ENCODE data around the gene CD44.

Gene CD44

GRCh38 chr11:35135222-35135621, 3.7 kb upstream of the CD44 start:
- in situ Hi-C loops (cut with HindIII; ENCODE audit: low pct_unique_long_range_greater_than_20kb, low sequenced_read_pairs): no loop called here
- no peak for TF ChIP-seq JUND (IDR thresholded peaks at IDR 0.05; ENCODE audit: low read depth)

GRCh38 chr11:35136311-35136710, 2.7 kb upstream of the CD44 start:
- no peak for DNase-seq (ENCODE audit: low read depth in 1 of 2, low spot score in 1 of 2)
- in situ Hi-C loops (cut with HindIII; ENCODE audit: low pct_unique_long_range_greater_than_20kb, low sequenced_read_pairs): no loop called here
- no peak for TF ChIP-seq JUND (IDR thresholded peaks at IDR 0.05; ENCODE audit: low read depth)

More at GRCh38 chr11:35135222-35135621, 3.7 kb upstream of the CD44 start:
- no peak for DNase-seq (ENCODE audit: low read depth in 1 of 2, low spot score in 1 of 2)

DNA sequence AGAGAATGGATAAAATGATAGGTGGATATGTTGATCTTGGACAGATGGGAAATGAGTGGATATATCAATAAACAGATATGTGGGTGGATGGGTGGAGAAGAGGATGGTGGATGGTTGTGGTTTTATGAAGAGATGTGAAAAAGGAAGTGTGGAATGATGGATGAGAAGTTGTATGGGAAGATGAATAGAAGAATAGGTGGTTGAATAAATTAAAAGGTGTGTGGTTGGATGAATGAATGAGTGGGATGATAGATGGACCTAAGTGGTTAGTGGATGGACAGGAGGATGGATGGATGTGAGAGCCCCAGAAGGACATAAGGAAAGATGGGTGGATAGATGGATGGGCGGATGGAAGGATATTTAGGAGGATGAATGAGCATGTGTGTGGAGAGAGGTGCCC, 913 bp upstream of the CD44 start:
- in situ Hi-C loops (cut with HindIII; ENCODE audit: low pct_unique_long_range_greater_than_20kb, low sequenced_read_pairs): no loop called here
- no peak for TF ChIP-seq JUND (IDR thresholded peaks at IDR 0.05; ENCODE audit: low read depth)

GRCh38 chr11:35138606-35138942, 397 bp upstream of the CD44 start:
- in situ Hi-C loops (cut with HindIII; ENCODE audit: low pct_unique_long_range_greater_than_20kb, low sequenced_read_pairs): no loop called here
- DNase-seq (ENCODE audit: low read depth in 1 of 2, low spot score in 1 of 2): peak in 1 of 2 experiments; percentile 31

More for the DNA sequence above, 913 bp upstream of the CD44 start:
- DNase-seq (ENCODE audit: low read depth in 1 of 2, low spot score in 1 of 2): no peak

GRCh38 chr11:35139722-35140282, 831 bp downstream of the CD44 start:
- in situ Hi-C loops (cut with HindIII; ENCODE audit: low pct_unique_long_range_greater_than_20kb, low sequenced_read_pairs): no loop called here
- peak in 1 of 2 experiments; percentile 23 for DNase-seq (ENCODE audit: low read depth in 1 of 2, low spot score in 1 of 2)
- no peak for TF ChIP-seq JUND (IDR thresholded peaks at IDR 0.05; ENCODE audit: low read depth)

More at GRCh38 chr11:35138606-35138942, 397 bp upstream of the CD44 start:
- no peak for TF ChIP-seq JUND (IDR thresholded peaks at IDR 0.05; ENCODE audit: low read depth)

DNA sequence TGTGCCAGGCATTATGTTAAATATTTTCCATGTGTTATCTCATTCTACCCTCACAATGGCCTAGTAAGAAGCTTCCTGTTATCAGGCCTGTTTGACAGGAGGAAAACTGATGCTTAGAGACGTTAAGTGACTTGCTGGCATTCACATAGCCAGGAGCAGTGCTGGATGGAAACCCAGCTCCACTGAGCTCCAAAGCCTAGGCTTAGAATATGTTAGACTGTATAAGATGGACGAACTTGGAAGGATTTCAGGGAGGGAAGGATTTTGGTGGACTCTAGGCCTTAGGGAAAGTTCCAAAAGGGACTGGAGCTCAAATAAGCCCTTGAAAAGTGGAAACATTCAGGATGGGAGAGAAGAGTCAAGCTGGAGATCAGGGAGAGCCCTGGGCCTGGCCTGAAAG, 2.1 kb downstream of the CD44 start:
- no peak for TF ChIP-seq JUND (IDR thresholded peaks at IDR 0.05; ENCODE audit: low read depth)
- in situ Hi-C loops (cut with HindIII; ENCODE audit: low pct_unique_long_range_greater_than_20kb, low sequenced_read_pairs): no loop called here
- no peak for DNase-seq (ENCODE audit: low read depth in 1 of 2, low spot score in 1 of 2)

DNA sequence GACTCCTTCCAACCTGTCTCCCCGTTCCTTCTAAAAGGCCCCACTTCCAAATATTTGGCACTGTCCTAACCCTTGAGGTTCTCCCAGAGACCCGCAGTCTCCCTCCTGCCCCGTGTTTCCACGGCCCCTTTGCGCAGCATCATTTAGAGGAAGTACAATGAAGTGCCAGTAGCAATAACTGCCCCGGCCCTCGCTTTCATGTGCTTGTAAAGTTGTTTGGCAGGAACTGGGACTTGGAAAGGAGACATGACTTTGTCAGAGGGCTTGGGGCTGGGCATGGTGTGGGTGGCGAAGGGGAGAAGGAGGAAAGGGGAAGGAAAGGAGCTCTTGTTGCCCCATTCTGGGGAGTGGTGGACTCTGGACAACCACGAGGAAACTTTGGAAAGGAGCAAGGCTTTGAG, 2.6 kb downstream of the CD44 start:
- TF ChIP-seq JUND (IDR thresholded peaks at IDR 0.05; ENCODE audit: low read depth): no peak
- in situ Hi-C loops (cut with HindIII; ENCODE audit: low pct_unique_long_range_greater_than_20kb, low sequenced_read_pairs): no loop called here
- no peak for DNase-seq (ENCODE audit: low read depth in 1 of 2, low spot score in 1 of 2)

DNA sequence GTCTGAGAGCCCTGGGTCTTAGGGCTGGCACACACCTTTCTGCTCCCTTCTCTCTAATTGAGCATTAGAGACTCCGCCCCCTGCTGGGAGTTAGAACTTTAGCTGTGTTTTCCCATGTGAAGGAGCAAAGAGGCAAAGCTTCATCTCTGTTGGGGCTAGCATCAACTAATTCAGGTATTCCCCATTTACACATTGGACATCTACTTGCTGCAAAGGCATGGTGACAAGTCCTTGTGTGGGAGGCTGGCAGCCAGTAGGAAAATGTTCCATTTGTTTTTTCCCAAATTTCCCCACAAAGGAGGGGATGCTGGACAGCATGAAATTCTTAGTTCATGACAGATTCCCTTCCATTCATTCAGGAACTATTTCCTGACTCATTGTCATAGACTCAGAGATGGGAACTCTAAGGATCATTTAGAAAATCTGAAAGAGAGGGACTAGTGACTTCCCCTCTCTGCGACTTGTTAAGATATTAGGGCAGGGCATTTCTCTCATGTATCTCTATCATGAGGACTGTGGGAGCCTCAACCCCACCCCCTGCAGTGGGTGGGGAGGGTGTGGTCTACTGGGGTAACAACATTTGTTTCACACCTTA, 3.6 kb downstream of the CD44 start:
- in situ Hi-C loops (cut with HindIII; ENCODE audit: low pct_unique_long_range_greater_than_20kb, low sequenced_read_pairs): no loop called here
- DNase-seq (ENCODE audit: low read depth in 1 of 2, low spot score in 1 of 2): no peak
- no peak for TF ChIP-seq JUND (IDR thresholded peaks at IDR 0.05; ENCODE audit: low read depth)

DNA sequence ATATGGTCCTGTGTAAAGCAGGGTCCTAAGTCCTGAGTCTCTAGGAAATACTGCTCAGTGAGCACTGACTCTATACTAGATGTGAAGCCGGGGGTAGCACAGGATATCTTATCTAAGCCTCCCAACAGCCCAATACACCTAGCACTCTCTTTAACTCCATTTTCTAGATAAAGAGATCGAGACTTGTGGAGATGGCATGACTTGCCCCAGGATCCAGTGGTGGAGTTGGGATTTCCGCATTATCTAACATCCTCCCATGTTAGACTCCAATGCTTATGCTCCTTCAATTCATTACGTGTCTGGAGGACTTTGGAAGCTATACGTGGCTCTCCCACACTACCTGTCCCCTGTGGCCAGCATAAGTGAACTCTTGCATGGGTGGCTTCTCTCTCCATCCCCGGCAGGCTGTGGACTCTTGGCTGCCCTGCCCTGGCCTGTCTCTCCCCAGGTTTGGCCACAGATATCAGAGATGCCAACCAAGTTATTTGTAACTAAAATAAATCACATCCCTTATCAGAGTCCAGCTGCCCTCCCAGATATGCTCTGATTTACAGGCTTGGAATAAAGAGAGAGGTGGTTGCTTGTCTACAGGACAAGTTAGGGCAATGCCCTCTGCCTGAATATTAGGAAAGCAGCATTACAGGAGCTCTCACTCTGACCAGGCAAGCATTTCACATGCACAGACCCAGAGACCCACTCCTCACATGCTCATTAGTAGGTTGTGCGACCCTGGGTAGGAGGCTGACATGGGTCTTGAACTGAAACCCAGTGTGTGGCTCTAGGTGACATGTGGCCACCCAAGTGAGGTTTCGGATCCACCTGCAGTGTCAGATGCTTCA, 4.5 kb downstream of the CD44 start:
- in situ Hi-C loops (cut with HindIII; ENCODE audit: low pct_unique_long_range_greater_than_20kb, low sequenced_read_pairs): no loop called here
- no peak for TF ChIP-seq JUND (IDR thresholded peaks at IDR 0.05; ENCODE audit: low read depth)
- no peak for DNase-seq (ENCODE audit: low read depth in 1 of 2, low spot score in 1 of 2)

- TF ChIP-seq JUND (IDR thresholded peaks at IDR 0.05; ENCODE audit: low read depth): no peak
- in situ Hi-C loops (cut with HindIII; ENCODE audit: low pct_unique_long_range_greater_than_20kb, low sequenced_read_pairs): no loop called here
- DNase-seq (ENCODE audit: low read depth in 1 of 2, low spot score in 1 of 2): peak in 1 of 2 experiments; percentile 56
These were observed 5.3 kb downstream of the CD44 start for GRCh38 chr11:35144136-35144741.

- no peak for DNase-seq (ENCODE audit: low read depth in 1 of 2, low spot score in 1 of 2)
- TF ChIP-seq JUND (IDR thresholded peaks at IDR 0.05; ENCODE audit: low read depth): no peak
- in situ Hi-C loops (cut with HindIII; ENCODE audit: low pct_unique_long_range_greater_than_20kb, low sequenced_read_pairs): no loop called here
These were observed 5.8 kb downstream of the CD44 start for GRCh38 chr11:35144806-35145205.

- TF ChIP-seq JUND (IDR thresholded peaks at IDR 0.05; ENCODE audit: low read depth): no peak
- DNase-seq (ENCODE audit: low read depth in 1 of 2, low spot score in 1 of 2): no peak
- in situ Hi-C loops (cut with HindIII; ENCODE audit: low pct_unique_long_range_greater_than_20kb, low sequenced_read_pairs): no loop called here
These were observed 6.3 kb downstream of the CD44 start for GRCh38 chr11:35145271-35145670.

- DNase-seq (ENCODE audit: low read depth in 1 of 2, low spot score in 1 of 2): no peak
- in situ Hi-C loops (cut with HindIII; ENCODE audit: low pct_unique_long_range_greater_than_20kb, low sequenced_read_pairs): no loop called here
- TF ChIP-seq JUND (IDR thresholded peaks at IDR 0.05; ENCODE audit: low read depth): no peak
These were observed 7.1 kb downstream of the CD44 start for GRCh38 chr11:35146074-35146521.
